PC-3 (cell line): ENCODE results near the gene PPIE.

ENCODE experiments used
- CTCF ChIP-seq: fragments of 300-600 bp; sonication (generic); conservative IDR thresholded peaks from 2 replicates; pipeline ENCODE4 v1.5.1; 2017; ENCODE audit warnings: antibody characterized with exemption, low read depth, mild to moderate bottlenecking, low read length
- EZH2 ChIP-seq: fragments of 300-600 bp; sonication (generic); IDR thresholded peaks from one replicate; pipeline ENCODE4 v1.6.1; 2017; ENCODE audit warnings: antibody characterized with exemption, mild to moderate bottlenecking, low read length; ENCODE audit not compliant: unreplicated experiment

DNA sequence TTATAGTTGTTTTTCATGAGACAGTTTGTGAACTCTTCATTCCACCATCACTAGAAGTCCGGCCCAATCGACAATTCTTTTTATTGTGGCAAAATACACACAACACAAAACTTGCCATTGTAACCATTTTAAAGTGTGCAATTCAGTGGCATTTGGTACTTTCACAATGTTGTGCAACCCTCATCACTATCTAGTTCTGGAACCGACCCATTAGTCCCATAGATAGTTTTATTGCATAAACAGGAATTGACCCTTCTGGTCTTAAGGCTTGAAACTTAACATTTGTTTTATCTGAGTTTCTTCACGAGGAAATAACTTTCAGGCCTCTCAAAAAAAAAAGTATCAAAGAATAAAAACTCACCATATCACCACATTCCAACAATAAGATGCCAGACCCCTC is 8.8 kb upstream of the PPIE start:
- TF ChIP-seq CTCF (no peak), EZH2 (no peak)
